ENCODE data around the gene PRKCB. TPM values are rescaled to one million over a fixed set of nuclear protein-coding genes. Genes with fewer than 3 reads are reported as not detected.

PRKCB gene
- total and polyA plus RNA-seq, 2 of the 8 experiments (the other 6 are each of a cell fraction or from before 2014, with no cell fraction given): 7.1 to 12.1 TPM

DNA sequence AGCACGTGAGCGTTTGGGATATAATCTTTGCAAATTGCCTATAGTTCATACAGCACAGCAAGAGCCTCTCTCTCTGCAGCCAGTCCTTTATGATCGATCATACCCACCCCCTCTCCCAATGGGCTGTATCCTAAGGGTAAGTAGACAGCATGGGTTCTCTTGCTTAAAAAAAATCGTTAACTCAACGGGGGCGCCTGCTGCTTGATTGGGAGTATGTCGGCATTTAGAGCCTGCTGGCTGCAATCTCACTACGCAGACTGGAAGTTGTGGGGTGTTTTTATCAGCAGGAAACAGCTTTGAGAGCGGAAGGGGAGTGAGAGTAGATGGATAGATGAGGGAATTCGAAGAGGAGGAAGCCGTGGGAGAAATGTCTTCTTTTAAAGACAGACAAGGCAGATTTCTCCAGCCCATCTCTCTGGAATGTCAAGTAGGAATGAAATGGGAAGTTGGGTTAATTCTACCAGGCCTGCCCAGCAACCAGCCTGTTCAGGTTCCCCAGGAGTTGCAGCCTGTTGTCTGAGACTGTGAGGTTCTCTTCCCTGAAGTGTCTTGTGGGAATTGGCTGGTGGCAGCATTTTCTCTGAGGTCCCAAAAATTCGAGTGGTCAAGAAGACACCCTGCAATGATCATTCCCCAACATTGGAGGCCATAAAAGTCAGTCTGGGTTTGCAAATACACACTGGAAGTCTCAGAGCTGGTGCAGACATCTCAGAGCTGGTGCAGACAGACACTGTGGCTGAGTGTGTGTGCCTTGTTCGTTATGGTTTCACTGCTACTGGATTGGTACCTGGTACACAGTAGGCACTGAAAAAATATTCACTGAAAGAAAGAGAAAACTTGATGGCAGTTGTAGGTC is 65.6 kb downstream of the PRKCB start:
- POLR2A ChIA-PET (ENCODE audit: partially characterized antibody): no interaction called here
- Histone ChIP-seq H3K18ac (ENCODE audit: extremely low read depth, low read length) (no peak overlapping the region), H2AK5ac (ENCODE audit: low read depth, low read length) (0 out of 2 replicates have a peak overlapping the region, but pooled peaks have one; percentile 28), H3K56ac (replicated peaks; ENCODE audit: insufficient read length, low read depth, low read length) (no peak overlapping the region), H2BK20ac (ENCODE audit: low read length) (no peak overlapping the region), H3K14ac (ENCODE audit: insufficient read length) (no peak overlapping the region), H3K23me2 (ENCODE audit: low read depth, low read length) (peaks cover 2% of the 10 kb centered on the region; the same call in 1 of the 2 replicates), H3K9ac (replicated peaks in 1 of 4; ENCODE audit: extremely low read depth in 1 of 4, low read depth in 3 of 4, low read length in 3 of 4) (no peak overlapping the region), H3K4ac (replicated peaks; ENCODE audit: insufficient read length, low read depth, low read length) (no peak overlapping the region), H2AFZ (ENCODE audit: low read length) (no peak overlapping the region), H3K79me2 (ENCODE audit: control insufficient read depth in 1 of 2, insufficient read depth in 2 of 2, low read length in 2 of 2) (no peaks in the 10 kb centered on the region; a peak in 1 of 4 replicates), H3K4me2 (ENCODE audit: insufficient read depth in 1 of 2, low read depth in 2 of 2, low read length in 2 of 2) (no peak overlapping the region), H3K27ac (ENCODE audit: low read depth, low read length) (no peak overlapping the region), H2BK15ac (ENCODE audit: low read length) (peak overlapping the region; percentile 31; the same call in 1 of the 2 replicates), H4K5ac (ENCODE audit: insufficient read length, low read depth, low read length) (no peak overlapping the region), H4K20me1 (replicated peaks in 1 of 2; ENCODE audit: control insufficient read depth in 1 of 2, insufficient read depth in 2 of 2, low read length in 2 of 2) (no peaks in the 10 kb centered on the region), H4K8ac (ENCODE audit: extremely low read depth, insufficient read depth, low read length) (no peak overlapping the region), H2BK5ac (ENCODE audit: low read depth, low read length) (no peak overlapping the region), H3K36me3 (ENCODE audit: control insufficient read depth in 2 of 4, insufficient read depth in 4 of 4, low read length in 3 of 4) (no peaks in the 10 kb centered on the region), H3K4me1 (replicated peaks in 1 of 4; ENCODE audit: control insufficient read depth in 3 of 4, insufficient read depth in 4 of 4, low read length in 3 of 4) (peaks cover 5 to 19% (median 13%) of the 10 kb centered on the region in 4 experiments; a peak in 6 of 7 replicates), H3K9me3 (ENCODE audit: insufficient read depth in 2 of 2, low read depth in 1 of 2, low read length in 1 of 2) (no peaks in the 10 kb centered on the region), H3K27me3 (replicated peaks in 1 of 4; ENCODE audit: control insufficient read depth in 3 of 4, extremely low read depth in 1 of 4, insufficient read depth in 3 of 4, low read length in 3 of 4) (no peaks in the 10 kb centered on the region), H3K79me1 (ENCODE audit: low read depth, low read length) (no peaks in the 10 kb centered on the region), H2BK120ac (replicated peaks; ENCODE audit: low read depth, low read length) (no peak overlapping the region), H2BK12ac (ENCODE audit: low read depth, low read length) (no peak overlapping the region), H3K23ac (ENCODE audit: insufficient read length) (no peak overlapping the region), H4K91ac (replicated peaks; ENCODE audit: insufficient read length, low read length) (no peak overlapping the region), H3K4me3 (ENCODE audit: extremely low read depth in 1 of 4, insufficient read depth in 2 of 4, low read depth in 3 of 4, low read length in 4 of 4) (no peak overlapping the region)
- FAIRE-seq: no peak
- CTCF ChIA-PET (ENCODE audit: partially characterized antibody): interaction anchor here (0.9 to 2.0 kb wide), 4 partner anchors 9 to 67 kb away, joined by 3 to 4 read pairs (median 4); no protein-coding TSS in a partner anchor
- DNase-seq (ENCODE audit: low read depth in 1 of 2, low spot score in 2 of 2): no peak
- peak in 1 of 2 experiments; percentile 23; a peak in 1 of 4 replicates for TF ChIP-seq RAD21 (IDR thresholded peaks at IDR 0.05 in 1 of 2, conservative IDR thresholded peaks at IDR 0.05 in 1 of 2; ENCODE audit: low read depth in 2 of 2, low read length in 2 of 2)
- TF ChIP-seq, protein P1, sequence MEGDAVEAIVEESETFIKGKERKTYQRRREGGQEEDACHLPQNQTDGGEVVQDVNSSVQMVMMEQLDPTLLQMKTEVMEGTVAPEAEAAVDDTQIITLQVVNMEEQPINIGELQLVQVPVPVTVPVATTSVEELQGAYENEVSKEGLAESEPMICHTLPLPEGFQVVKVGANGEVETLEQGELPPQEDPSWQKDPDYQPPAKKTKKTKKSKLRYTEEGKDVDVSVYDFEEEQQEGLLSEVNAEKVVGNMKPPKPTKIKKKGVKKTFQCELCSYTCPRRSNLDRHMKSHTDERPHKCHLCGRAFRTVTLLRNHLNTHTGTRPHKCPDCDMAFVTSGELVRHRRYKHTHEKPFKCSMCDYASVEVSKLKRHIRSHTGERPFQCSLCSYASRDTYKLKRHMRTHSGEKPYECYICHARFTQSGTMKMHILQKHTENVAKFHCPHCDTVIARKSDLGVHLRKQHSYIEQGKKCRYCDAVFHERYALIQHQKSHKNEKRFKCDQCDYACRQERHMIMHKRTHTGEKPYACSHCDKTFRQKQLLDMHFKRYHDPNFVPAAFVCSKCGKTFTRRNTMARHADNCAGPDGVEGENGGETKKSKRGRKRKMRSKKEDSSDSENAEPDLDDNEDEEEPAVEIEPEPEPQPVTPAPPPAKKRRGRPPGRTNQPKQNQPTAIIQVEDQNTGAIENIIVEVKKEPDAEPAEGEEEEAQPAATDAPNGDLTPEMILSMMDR (IDR thresholded peaks at IDR 0.05; ENCODE audit: control extremely low read depth in 1 of 3, insufficient read depth in 1 of 3, low read depth in 1 of 3, low read length in 3 of 3): 0 out of 4 replicates have a peak, but pooled peaks of 1 of the 3 experiments have one; percentile 11
- TF ChIP-seq KDM1A (IDR thresholded peaks at IDR 0.05; ENCODE audit: borderline replicate concordance, low read length): no peak
- no peak for TF ChIP-seq TEAD4 (IDR thresholded peaks at IDR 0.05; ENCODE audit: low read depth, low read length)
- 58 to 100% methylated on average over 1 to 13 of the region's 13 CpGs for WGBS, 2 experiments (ENCODE audit: extremely low coverage in 1 of 2, insufficient coverage in 1 of 2, insufficient read length in 1 of 2, insufficient replicate concordance in 2 of 2, low coverage in 1 of 2, low lambda C conversion rate in 2 of 2, missing lambda C conversion rate in 1 of 2)
